Heart left ventricle (tissue), 16 donors: ENCODE measurements around the gene TTC12. TPM values are rescaled to one million over a fixed set of nuclear protein-coding genes. Genes with fewer than 3 reads are reported as not detected.

Source experiments
- ATAC-seq, 4 donors: fragments of 200-7000 bp; cut with Tn5 transposase; one replicate each; pipeline ENCODE4 v1.9.1; 2020 to 2022; ENCODE audit warnings: moderate library complexity in 4 of 4, mild to moderate bottlenecking in 3 of 4, moderate number of reproducible peaks in 1 of 4
- DNase-seq, 5 donors: peaks; one replicate each; pipeline ENCODE4 v3.0.0-alpha.2; 2020
- H3K27ac ChIP-seq, 12 donors: fragments of 200-600 bp; sonication (generic) in 4 of 12; one replicate each; pipeline versions ENCODE4 v1.5.0 to v1.8.0; 2016 to 2022; ENCODE audit warnings: mild to moderate bottlenecking in 2 of 12
- H3K27me3 ChIP-seq, 9 donors: fragments of 200-600 bp; sonication (generic) in 2 of 9; one replicate each; pipeline versions ENCODE4 v1.5.1 to v1.8.0; 2016 to 2022; ENCODE audit warnings: mild to moderate bottlenecking in 3 of 9
- H3K36me3 ChIP-seq, 9 donors: fragments of 200-600 bp; sonication (generic) in 2 of 9; one replicate each; pipeline versions ENCODE4 v1.5.0 to v1.8.0; 2018 to 2022; ENCODE audit warnings: mild to moderate bottlenecking in 2 of 9
- H3K4me1 ChIP-seq, 12 donors: fragments of 200-600 bp; sonication (generic) in 4 of 12; one replicate each; pipeline versions ENCODE4 v1.5.0 to v1.8.0; 2016 to 2022; ENCODE audit warnings: mild to moderate bottlenecking in 3 of 12
- H3K4me3 ChIP-seq, 12 donors: fragments of 200-600 bp; sonication (generic) in 4 of 12; one replicate each; pipeline versions ENCODE4 v1.5.0 to v1.8.0; 2017 to 2022; ENCODE audit warnings: mild to moderate bottlenecking in 9 of 12, moderate library complexity in 4 of 12
- H3K9me3 ChIP-seq, 12 donors: fragments of 200-600 bp; sonication (generic) in 4 of 12; one replicate each; pipeline versions ENCODE4 v1.5.0 to v1.8.0; 2016 to 2022; ENCODE audit warnings: mild to moderate bottlenecking in 1 of 12
- POLR2A ChIP-seq, 2 donors: fragments of 450-650 bp; IDR thresholded peaks; one replicate each; pipeline ENCODE4 v1.6.1; 2017; ENCODE audit warnings: antibody characterized with exemption in 2 of 2, mild to moderate bottlenecking in 2 of 2, moderate library complexity in 2 of 2
- WGBS, 4 donors: extraction: QIAGEN DNeasy Blood & Tissue Kit in 2 of 4; methylation state at CpG; one replicate each; pipeline versions ENCODE4 v1.1.5 to v1.1.7; 2013 to 2018; 5-methylcytosine and 5-hydroxymethylcytosine counted together
- intact Hi-C, 10 donors: fragments of 100-400 bp; cut with DNase I; formaldehyde crosslinking; loops; one replicate each; pipeline versions ENCODE4 v1.11.1 to v1.14.2; 2022
- polyA plus RNA-seq, 2 donors: library from polyadenylated mRNA; stranded (reverse); fragments of 200-250 nt; gene quantifications; one replicate each; pipeline ENCODE4 v1.2.3, GENCODE V29; 2013
- total RNA-seq, 9 donors: library from RNA; depleted of rRNA in 2 of 9; stranded (reverse); fragments of >200 nt in 2 of 9; fragmentation: NEBNext Ultra II Directional in 3 of 9; extraction: Animal tissue kit (Norgen Biotek cat#: 25700) in 3 of 9; gene quantifications; one replicate each; pipeline versions ENCODE4 v1.1.0 to v1.2.4, GENCODE V29; 2016 to 2023
- TF ChIP-seq, protein P1 (sequence below), 12 donors: fragments of 200-600 bp; sonication (generic) in 4 of 12; IDR thresholded peaks; one replicate each; pipeline versions ENCODE4 v1.5.0 to v1.8.0; 2018 to 2022; ENCODE audit warnings: antibody characterized with exemption in 12 of 12, mild to moderate bottlenecking in 5 of 12
- donor health status: ischemic (EF 13 %, LVEDD 7.1; RV severe dilation, severe dysfunction).
- donor health status: healthy with polysubstance abuse.
- donor health status: DM: no; HTN: yes; CAD: no.
- donor health status: DM: no; HTN: no; CAD: no.
- donor health status: ischemic (EF 25% LVEDD 6.9; RV normal size, moderate dysfunction).
- donor health status: ischemic (EF 25% LVEDD 5.7; RV mildly dilated, moderate dysfunction).
- donor health status: healthy.
- donor health status: DM: yes; HTN: yes; CAD: no.
- donor health status: ischemic (EF 35%, LVEDD 5.7; RV mildly dilated, moderate dysfunction).
- donor health status: nonischemic (EF 11% LVEDD 7.7; RV severe dilation, severe dysfunction).
- donor health status: DM: yes; HTN: yes; CAD: no.
- donor health status: PGD.
- donor health status: ischemic (EF 29% LVEDD 5.4; RV normal size, mild dysfunction).
- donor health status: nonischemic (EF 23%, LVEDD 6.1; RV moderate dilation, normal function).

The TTC12 gene
- total and polyA plus RNA-seq, 11 donors, result 2.7 to 11.9 (median 6.9) TPM

GRCh38 chr11:113283881-113284280 lies 30.5 kb upstream of the TTC12 start:
- Histone ChIP-seq H3K4me1 (peaks cover 0 to 8% (median 0%) of the 10 kb centered on the region in 12 donors), H3K4me3 (no peak overlapping the region), H3K36me3 (no peaks in the 10 kb centered on the region), H3K27me3 (no peaks in the 10 kb centered on the region), H3K9me3 (no peaks in the 10 kb centered on the region), H3K27ac (no peak overlapping the region)
- no peak for ATAC-seq
- intact Hi-C loops, result loop anchor here in 6 of 10 donors (10.0 kb wide), 6 partner anchors 449 to 1059 kb away; partner anchors contain the start of gene PTS (in 1 of the 6)
- no peak for TF ChIP-seq POLR2A (IDR thresholded peaks at IDR 0.05)
- TF ChIP-seq, protein P1, sequence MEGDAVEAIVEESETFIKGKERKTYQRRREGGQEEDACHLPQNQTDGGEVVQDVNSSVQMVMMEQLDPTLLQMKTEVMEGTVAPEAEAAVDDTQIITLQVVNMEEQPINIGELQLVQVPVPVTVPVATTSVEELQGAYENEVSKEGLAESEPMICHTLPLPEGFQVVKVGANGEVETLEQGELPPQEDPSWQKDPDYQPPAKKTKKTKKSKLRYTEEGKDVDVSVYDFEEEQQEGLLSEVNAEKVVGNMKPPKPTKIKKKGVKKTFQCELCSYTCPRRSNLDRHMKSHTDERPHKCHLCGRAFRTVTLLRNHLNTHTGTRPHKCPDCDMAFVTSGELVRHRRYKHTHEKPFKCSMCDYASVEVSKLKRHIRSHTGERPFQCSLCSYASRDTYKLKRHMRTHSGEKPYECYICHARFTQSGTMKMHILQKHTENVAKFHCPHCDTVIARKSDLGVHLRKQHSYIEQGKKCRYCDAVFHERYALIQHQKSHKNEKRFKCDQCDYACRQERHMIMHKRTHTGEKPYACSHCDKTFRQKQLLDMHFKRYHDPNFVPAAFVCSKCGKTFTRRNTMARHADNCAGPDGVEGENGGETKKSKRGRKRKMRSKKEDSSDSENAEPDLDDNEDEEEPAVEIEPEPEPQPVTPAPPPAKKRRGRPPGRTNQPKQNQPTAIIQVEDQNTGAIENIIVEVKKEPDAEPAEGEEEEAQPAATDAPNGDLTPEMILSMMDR (IDR thresholded peaks at IDR 0.05), result no peak
- DNase-seq, result no peak
- WGBS, 4 donors, result 86 to 95% (median 92%) methylated on average over 2 of the region's 2 CpGs

GRCh38 chr11:113286009-113286408 lies 28.4 kb upstream of the TTC12 start:
- Histone ChIP-seq H3K4me3 (no peak overlapping the region), H3K27ac (no peak overlapping the region), H3K36me3 (no peaks in the 10 kb centered on the region), H3K27me3 (no peaks in the 10 kb centered on the region), H3K9me3 (no peaks in the 10 kb centered on the region), H3K4me1 (peaks cover 0 to 9% (median 0%) of the 10 kb centered on the region in 12 donors)
- intact Hi-C loops, result loop anchor here in 8 of 10 donors (5.0 to 10.0 kb wide), 9 partner anchors 451 to 1061 kb away; partner anchors contain the start of gene PTS (in 1 of the 8)
- 90 to 97% (median 94%) methylated on average over 3 of the region's 3 CpGs for WGBS, 4 donors
- no peak for ATAC-seq
- DNase-seq, result no peak
- no peak for TF ChIP-seq POLR2A (IDR thresholded peaks at IDR 0.05)
- TF ChIP-seq, protein P1 (IDR thresholded peaks at IDR 0.05), result no peak

DNA sequence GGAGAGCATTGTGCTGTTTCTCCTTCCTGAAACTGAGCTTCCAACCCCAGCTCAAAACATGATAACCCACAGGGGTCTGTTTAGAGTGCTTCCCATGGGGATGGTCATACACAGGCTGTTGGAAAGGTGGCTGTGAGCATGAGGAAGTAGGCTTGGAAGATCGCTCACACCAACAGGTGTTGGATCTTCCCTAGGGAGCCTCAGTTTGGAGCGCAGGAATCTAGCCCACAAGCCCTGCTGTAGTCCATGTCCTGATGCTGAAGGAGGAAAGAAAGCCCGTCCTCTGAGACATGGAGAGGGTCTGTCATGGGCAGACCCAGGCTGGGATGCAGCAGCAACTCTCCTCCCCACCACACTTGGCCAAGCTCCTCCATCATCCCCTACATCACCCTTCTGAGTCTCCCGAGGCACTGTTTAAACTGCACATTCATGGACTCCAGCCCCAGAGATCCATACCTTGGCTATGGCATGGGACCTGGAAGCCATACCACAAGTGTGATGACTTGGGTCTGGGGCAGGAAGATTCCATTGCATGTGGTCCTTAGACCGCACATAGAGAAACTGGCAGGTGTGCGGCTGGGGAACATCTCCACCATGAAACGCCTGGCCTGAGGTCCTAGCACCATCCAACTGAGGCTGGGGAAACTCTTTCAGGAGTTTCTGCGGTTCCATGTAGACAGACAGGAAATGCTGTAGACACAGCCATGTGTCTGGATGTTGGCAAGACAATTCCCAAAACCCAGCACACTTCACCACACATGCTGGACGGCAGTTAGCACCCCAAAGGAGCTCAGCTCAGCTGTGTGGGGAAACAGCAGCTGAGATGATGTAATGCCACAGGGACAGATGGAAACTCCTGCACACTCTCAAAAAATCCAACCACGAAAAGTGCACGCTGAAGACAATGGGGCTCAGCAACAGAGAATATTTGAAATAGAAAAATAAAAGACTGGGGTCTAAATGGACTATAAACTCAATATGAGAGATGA lies 27.6 kb upstream of the TTC12 start:
- Histone ChIP-seq H3K4me1 (peaks cover 0 to 9% (median 0%) of the 10 kb centered on the region in 12 donors), H3K9me3 (no peaks in the 10 kb centered on the region), H3K36me3 (no peaks in the 10 kb centered on the region), H3K4me3 (no peak overlapping the region), H3K27ac (no peak overlapping the region), H3K27me3 (no peaks in the 10 kb centered on the region)
- WGBS, 4 donors, result 75 to 80% (median 79%) methylated on average over 11 of the region's 11 CpGs
- ATAC-seq, result peak in 3 of 4 donors; percentile 51 to 77 (median 71)
- DNase-seq, result peak in 1 of 5 donors; percentile 39
- no peak for TF ChIP-seq POLR2A (IDR thresholded peaks at IDR 0.05)
- TF ChIP-seq, protein P1 (IDR thresholded peaks at IDR 0.05), result no peak
- intact Hi-C loops, result loop anchor here in 8 of 10 donors (5.0 to 10.0 kb wide), 9 partner anchors 452 to 1062 kb away; partner anchors contain the start of gene PTS (in 1 of the 8)

DNA sequence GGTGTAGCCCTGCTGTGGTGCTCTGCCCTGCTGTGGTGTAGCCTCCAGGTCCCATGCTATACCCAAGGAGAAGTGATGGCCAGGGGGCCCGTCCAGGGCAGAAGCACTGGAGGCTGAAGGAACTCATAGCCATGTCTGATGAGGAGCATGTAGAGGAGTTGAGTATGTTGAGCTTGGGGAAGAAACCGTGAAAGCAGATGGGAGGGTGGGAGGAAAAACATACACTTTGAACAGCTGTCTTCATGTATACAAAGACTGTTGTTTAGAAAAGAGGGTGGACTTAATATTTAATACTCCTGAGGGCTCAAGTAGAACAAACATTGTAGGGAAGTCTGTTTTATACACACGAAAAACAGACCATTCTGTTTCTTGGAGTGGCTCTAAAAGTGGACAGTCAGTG lies 26.6 kb upstream of the TTC12 start:
- 60 to 79% (median 65%) methylated on average over 3 of the region's 3 CpGs for WGBS, 4 donors
- Histone ChIP-seq H3K36me3 (no peaks in the 10 kb centered on the region), H3K4me1 (peaks cover 0 to 9% (median 0%) of the 10 kb centered on the region in 12 donors), H3K27ac (no peak overlapping the region), H3K27me3 (no peaks in the 10 kb centered on the region), H3K4me3 (no peak overlapping the region), H3K9me3 (no peaks in the 10 kb centered on the region)
- TF ChIP-seq, protein P1 (IDR thresholded peaks at IDR 0.05), result no peak
- ATAC-seq (no peak), DNase-seq (no peak)
- intact Hi-C loops, result loop anchor here (2.0 to 10.0 kb wide), 11 partner anchors 453 to 1063 kb away; partner anchors contain the start of gene PTS (in 1 of the 10)
